A172 (cell line): Measurements from ENCODE around the gene SPECC1L. TPM values are rescaled to one million over a fixed set of nuclear protein-coding genes. Genes with fewer than 3 reads are reported as not detected.

ENCODE experiments used
- DNase-seq: peaks from one replicate; pipeline ENCODE4 v3.0.0-alpha.2; 2015; ENCODE audit warnings: low spot score
- total RNA-seq: library from RNA; depleted of rRNA; stranded (reverse); fragments of >200 nt; shearing (Covaris generic); gene quantifications from 2 replicates; pipeline ENCODE4 v1.2.3, GENCODE V29; 2014

SPECC1L gene
- total RNA-seq, 1 experiment from 2014 or later: 14.0 TPM

- no peak for DNase-seq
Observed at GRCh38 chr22:24361976-24362646, 91.5 kb downstream of the SPECC1L start.

GRCh38 chr22:24363243-24363642 is 92.6 kb downstream of the SPECC1L start:
- no peak for DNase-seq

- DNase-seq: no peak
Observed at GRCh38 chr22:24366701-24367100, 96.1 kb downstream of the SPECC1L start.

DNA sequence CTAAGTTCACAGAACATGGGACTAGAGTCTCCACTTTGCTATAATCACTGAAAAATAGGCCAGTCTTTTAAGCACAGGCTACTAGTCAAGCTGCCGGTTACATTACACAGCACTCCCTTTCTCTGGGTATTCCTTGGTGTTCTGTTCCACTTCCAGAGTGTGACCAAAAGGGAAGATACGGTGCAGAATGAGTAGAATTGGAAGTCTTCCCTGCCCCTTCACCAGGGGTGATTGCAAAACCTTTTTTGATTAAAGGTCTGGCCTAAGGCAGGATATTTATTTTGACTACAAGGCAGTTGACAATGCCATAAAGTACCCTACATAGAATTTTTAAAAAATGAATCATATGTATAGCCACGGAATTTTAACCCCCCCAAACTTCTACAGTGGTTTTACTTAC is 97.2 kb downstream of the SPECC1L start:
- no peak for DNase-seq

GRCh38 chr22:24370401-24370800 is 99.8 kb downstream of the SPECC1L start:
- no peak for DNase-seq

GRCh38 chr22:24376002-24376401 is 105.4 kb downstream of the SPECC1L start:
- no peak for DNase-seq

DNA sequence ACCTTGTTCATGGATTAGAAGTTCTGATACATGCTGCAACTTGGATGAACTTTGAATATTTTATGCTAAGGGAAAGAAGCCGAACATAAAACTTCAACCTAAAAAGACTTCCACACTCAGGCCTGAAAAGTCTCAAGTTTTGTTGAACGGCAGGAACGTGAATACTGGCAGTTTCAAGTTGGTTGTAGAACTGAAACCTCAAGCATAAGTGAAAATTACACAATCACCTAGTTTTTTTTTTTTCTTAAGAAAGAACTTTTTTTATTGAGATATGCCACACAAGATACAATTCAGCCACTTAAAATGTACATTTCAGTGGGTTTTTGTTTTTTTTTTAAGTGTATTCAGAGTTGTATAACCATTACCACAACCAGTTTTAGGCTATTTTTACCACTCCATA is 106.0 kb downstream of the SPECC1L start:
- no peak for DNase-seq

DNA sequence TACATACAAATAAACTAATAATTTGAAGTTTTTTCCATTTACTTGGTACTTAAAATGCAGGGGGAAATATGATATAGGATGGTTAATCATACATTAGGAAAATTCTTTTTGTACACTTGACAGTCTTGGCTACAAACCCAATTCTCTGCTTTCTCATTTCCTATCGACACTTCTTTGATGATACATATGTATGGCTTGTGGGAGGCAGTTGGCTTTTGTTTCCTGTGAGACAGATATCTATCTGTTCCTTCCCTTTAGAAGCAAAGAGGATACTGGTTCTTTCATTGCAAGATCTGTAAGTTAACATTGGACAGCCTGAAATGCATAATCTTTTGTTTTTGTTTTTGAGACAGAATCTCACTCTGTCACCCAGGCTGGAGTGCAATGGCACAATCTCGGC is 108.9 kb downstream of the SPECC1L start:
- DNase-seq: no peak

DNA sequence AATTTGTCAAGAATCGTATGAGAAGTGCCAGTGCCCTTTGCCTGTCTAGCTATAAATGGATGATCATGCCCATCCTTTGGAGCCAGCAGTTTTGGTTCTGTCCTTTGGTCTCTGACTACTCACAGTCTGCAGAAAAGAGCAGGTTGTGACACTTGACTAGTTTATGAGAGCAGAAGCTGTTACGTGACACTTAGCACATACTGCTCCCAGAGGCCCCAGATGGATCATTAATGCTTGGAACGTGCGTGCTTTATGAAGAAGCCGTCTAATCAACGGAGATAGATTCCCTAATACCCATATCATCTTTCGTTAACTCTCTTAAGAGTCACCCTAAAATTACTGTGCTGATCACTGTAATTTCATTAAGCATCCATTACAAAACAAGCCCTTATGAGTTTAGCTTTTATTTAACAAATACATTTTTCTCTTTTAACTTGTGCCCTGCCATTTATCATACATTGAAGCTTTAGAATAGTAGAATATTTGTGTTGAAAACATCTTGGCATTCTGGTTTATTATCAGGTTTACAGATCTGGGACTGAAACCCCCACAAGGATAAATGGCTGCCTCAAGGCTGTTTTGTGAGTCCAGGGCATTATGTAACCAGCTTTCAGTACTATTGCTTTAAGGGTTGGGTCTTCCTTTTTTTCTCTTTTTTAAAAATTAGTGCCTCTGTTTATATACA is 109.7 kb downstream of the SPECC1L start:
- no peak for DNase-seq

DNA sequence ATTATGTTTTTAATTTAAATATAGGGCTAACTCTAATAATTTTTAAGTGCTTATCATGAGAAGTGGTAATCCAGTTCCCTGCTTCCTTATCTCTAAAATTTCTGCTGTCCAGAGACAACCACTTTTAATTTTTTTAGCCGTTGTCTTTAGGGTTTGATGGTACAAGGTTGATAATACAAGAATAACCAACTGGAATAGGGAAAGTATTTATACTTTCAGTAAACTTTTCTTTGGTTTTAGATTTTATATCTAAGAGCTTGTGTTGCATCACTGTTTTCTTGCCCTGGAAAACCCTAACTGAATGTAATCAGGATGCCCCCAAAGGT is 110.2 kb downstream of the SPECC1L start:
- DNase-seq: no peak

- DNase-seq: no peak
Observed at GRCh38 chr22:24383061-24383460, 112.4 kb downstream of the SPECC1L start.

- no peak for DNase-seq
Observed at GRCh38 chr22:24384131-24384530, 113.5 kb downstream of the SPECC1L start.

- DNase-seq: no peak
Observed at GRCh38 chr22:24386937-24387471, 116.4 kb downstream of the SPECC1L start.

GRCh38 chr22:24389680-24390079 is 119.0 kb downstream of the SPECC1L start:
- no peak for DNase-seq

GRCh38 chr22:24390156-24390555 is 119.5 kb downstream of the SPECC1L start:
- DNase-seq: no peak

DNA sequence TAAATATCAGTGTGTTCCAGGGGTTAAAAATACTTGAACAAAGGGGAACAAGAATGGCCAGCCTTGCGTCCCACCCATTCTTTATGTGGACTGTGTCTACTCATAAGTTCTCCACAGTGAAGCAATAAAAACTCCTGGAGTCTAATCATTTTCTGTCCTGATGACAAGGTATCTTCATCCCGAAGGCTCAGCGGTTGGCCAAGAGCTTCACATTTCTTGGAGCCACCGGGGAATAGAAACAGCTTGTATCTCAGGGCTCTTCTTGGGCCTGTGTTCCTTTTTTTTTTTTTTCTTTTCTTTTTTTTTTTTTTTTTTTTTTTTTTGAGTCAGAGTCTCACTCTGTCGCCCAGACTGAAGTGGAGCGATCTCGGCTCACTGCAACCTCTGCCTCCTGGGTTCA is 119.9 kb downstream of the SPECC1L start:
- no peak for DNase-seq

GRCh38 chr22:24391836-24392217 is 121.2 kb downstream of the SPECC1L start:
- peak; percentile 52 for DNase-seq

GRCh38 chr22:24392218-24392931 is 121.7 kb downstream of the SPECC1L start:
- DNase-seq: no peak

DNA sequence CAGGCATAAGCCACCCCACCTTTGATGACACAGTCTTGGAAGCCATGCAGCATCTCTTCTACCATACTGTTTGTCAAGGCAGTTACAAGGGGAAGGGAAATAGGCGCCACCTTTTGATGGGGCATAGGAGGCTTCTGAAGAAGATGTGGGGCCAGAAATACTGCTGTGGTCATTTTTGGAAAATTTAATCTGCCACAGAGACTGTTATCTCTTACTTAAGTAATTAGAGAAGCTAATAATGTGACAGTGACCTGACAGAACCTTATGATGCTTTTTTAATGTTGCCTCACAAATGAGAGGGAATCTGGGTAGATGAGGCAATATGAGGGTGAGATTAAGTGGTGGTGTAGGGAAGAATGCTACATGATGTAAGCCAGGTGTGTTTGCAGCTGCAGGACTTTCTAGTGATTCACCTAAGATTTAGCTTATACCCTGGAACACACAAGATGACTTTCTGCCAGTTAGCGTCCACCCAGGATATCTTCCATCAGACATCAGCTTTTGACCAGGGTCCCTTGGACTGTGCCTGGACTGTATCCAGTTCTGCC is 122.5 kb downstream of the SPECC1L start:
- no peak for DNase-seq

DNA sequence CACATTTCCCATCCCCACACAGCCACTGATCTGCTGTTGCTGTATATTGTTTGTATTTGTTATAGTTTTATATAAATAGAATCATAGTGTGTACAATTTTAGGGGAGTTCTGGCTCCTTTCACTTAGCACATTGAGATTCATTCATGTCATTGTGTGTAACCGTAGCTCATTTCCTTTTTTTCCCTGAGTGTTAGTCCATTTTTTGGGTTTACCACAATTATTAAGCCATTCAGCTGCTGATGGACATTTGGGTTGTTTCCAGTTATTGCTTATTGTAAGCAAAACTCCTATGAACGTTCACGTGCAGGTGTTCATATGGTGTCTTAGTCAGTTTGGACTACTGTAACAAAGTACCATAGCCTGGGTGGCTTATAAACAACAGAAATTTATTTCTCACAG is 123.2 kb downstream of the SPECC1L start:
- no peak for DNase-seq

DNA sequence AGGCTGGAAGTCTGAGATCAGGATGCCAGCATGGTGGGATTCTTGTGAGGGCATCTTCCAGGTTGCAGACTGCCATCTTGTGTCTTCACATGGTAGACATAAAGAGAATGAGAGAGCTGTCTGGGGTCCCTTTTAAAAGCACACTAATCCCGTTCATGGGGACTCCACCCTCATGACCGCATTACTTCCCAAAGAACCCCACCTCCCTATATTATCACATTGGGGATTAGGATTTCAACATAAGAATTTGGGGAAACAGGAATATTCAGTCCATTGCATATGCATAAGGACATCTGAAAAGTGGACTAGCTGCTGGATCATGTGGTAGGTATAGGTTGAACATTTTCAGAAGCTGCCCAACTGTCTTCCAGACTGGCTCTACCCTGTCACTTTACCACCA is 123.6 kb downstream of the SPECC1L start:
- DNase-seq: no peak

GRCh38 chr22:24398409-24398808 is 127.8 kb downstream of the SPECC1L start:
- no peak for DNase-seq
